ENCODE data around the gene TXNRD3. TPM values are rescaled to one million over a fixed set of nuclear protein-coding genes. Genes with fewer than 3 reads are reported as not detected.

Gene TXNRD3
- total RNA-seq, 1 experiment from 2014 or later = 8.1 TPM

DNA sequence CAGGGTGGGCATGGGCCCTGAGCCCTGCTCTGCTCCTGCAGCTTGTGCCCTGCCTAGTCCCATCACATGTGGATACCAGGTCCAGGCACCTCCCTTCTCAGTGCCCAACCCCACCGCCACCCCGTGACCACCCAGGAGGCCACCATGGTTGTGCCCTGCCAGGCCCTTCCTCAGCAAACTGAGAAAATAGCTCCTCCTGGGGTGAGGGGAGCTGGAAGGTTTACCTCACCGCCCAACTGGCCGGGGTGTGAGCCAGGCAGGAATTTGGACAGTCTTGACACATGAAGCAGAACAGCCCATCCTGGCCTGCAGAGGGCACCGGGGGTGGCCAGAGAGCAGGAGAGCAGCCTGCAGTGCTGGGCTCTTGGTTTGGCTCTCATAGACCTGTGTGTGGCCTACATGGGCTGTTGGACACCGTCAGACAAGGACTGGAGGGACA is 84.8 kb downstream of the TXNRD3 start:
- Histone ChIP-seq H3K18ac (ENCODE audit: insufficient read length, low read depth, low read length) (no peak overlapping the region), H2BK120ac (ENCODE audit: low read depth, low read length, poor library complexity, severe bottlenecking) (no peak overlapping the region), H3K56ac (ENCODE audit: insufficient read length, low read depth, low read length) (no peak overlapping the region), H3K23me2 (ENCODE audit: insufficient read length, low read depth, low read length, poor library complexity, severe bottlenecking) (no peaks in the 10 kb centered on the region), H3K4ac (ENCODE audit: low read depth, low read length) (no peak overlapping the region), H4K91ac (ENCODE audit: insufficient read length, low read depth, low read length) (no peak overlapping the region), H2BK5ac (ENCODE audit: insufficient read length, low read length) (no peak overlapping the region), H3K9ac (ENCODE audit: extremely low read depth, insufficient read length, low read length) (no peak overlapping the region), H4K8ac (replicated peaks; ENCODE audit: insufficient read length, low read depth, low read length) (no peak overlapping the region), H4K20me1 (ENCODE audit: control insufficient read depth, insufficient read depth, insufficient read length) (no peaks in the 10 kb centered on the region), H2BK12ac (ENCODE audit: insufficient read length, low read depth, low read length) (no peak overlapping the region), H2BK15ac (ENCODE audit: low read depth, low read length) (no peak overlapping the region), H3T11ph (ENCODE audit: low read length) (no peak overlapping the region), H4K5ac (ENCODE audit: insufficient read length, low read depth, low read length) (no peak overlapping the region), H3K4me2 (ENCODE audit: insufficient read depth, insufficient read length, low read length) (no peak overlapping the region), H2AK5ac (ENCODE audit: insufficient read length, low read length) (no peak overlapping the region), H3K9me3 (ENCODE audit: control insufficient read depth, low read depth, low read length) (no peaks in the 10 kb centered on the region), H3K27me3 (ENCODE audit: insufficient read depth, low read length) (no peaks in the 10 kb centered on the region), H3K79me1 (ENCODE audit: insufficient read depth, low read depth, low read length, poor library complexity, severe bottlenecking) (no peaks in the 10 kb centered on the region), H3K4me1 (ENCODE audit: insufficient read depth, low read length) (no peaks in the 10 kb centered on the region), H3K27ac (ENCODE audit: insufficient read length, low read depth, low read length) (no peak overlapping the region), H3K14ac (ENCODE audit: insufficient read depth, low read length) (no peak overlapping the region), H3K79me2 (ENCODE audit: insufficient read depth, low read length) (no peaks in the 10 kb centered on the region), H2BK20ac (ENCODE audit: low read depth, low read length, poor library complexity, severe bottlenecking) (no peak overlapping the region), H2AFZ (ENCODE audit: low read length) (no peak overlapping the region), H3K23ac (ENCODE audit: insufficient read length, low read depth, low read length) (no peak overlapping the region)
- H3K27me3 Mint-ChIP-seq (ENCODE audit: low read depth) = peaks cover 2% of the 10 kb centered on the region; the same call in 1 of the 2 replicates
- H3K4me3 Mint-ChIP-seq = no peak overlapping the region
- H3K27ac Mint-ChIP-seq = no peak overlapping the region; a peak in 1 of 7 replicates
- H3K9me3 Mint-ChIP-seq = no peaks in the 10 kb centered on the region
- H3K4me1 Mint-ChIP-seq = peaks cover 6 to 7% of the 10 kb centered on the region in 2 experiments; a peak in 3 of 4 replicates
- DNase-seq = peak; percentile 41
- TF ChIP-seq, protein P1, sequence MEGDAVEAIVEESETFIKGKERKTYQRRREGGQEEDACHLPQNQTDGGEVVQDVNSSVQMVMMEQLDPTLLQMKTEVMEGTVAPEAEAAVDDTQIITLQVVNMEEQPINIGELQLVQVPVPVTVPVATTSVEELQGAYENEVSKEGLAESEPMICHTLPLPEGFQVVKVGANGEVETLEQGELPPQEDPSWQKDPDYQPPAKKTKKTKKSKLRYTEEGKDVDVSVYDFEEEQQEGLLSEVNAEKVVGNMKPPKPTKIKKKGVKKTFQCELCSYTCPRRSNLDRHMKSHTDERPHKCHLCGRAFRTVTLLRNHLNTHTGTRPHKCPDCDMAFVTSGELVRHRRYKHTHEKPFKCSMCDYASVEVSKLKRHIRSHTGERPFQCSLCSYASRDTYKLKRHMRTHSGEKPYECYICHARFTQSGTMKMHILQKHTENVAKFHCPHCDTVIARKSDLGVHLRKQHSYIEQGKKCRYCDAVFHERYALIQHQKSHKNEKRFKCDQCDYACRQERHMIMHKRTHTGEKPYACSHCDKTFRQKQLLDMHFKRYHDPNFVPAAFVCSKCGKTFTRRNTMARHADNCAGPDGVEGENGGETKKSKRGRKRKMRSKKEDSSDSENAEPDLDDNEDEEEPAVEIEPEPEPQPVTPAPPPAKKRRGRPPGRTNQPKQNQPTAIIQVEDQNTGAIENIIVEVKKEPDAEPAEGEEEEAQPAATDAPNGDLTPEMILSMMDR (conservative IDR thresholded peaks at IDR 0.05) = peak; percentile 37; the same call in 2 of the 3 replicates
- H3K36me3 Mint-ChIP-seq (ENCODE audit: insufficient read depth in 1 of 3, low read depth in 3 of 3) = no peaks in the 10 kb centered on the region
- no CpG with 5 or more reads among the region's 6 CpGs for WGBS (ENCODE audit: extremely low coverage, insufficient read length, low lambda C conversion rate)

All from H9 (cell line).